HepG2 (cell line): ENCODE data around the gene ZG16. TPM values are rescaled to one million over a fixed set of nuclear protein-coding genes. Genes with fewer than 3 reads are reported as not detected.

Experiments used
- CSRNP2 ChIP-seq: sonication (generic); formaldehyde crosslinking; conservative IDR thresholded peaks from 2 replicates; pipeline ENCODE4 v1.8.0; 2022; ENCODE audit warnings: low read depth, missing genetic modification reagents
- HIVEP1 ChIP-seq: sonication (generic); formaldehyde crosslinking; IDR thresholded peaks from 2 replicates; pipeline ENCODE4 v1.4.0; 2020; ENCODE audit warnings: mild to moderate bottlenecking, missing genetic modification reagents
- HNRNPL ChIP-seq: fragments of 200-400 bp; formaldehyde crosslinking; IDR thresholded peaks from 2 replicates; pipeline ENCODE4 v1.6.1; 2017; ENCODE audit warnings: mild to moderate bottlenecking, low read depth, low read length
- NFAT5 ChIP-seq: sonication (generic); formaldehyde crosslinking; IDR thresholded peaks from 2 replicates; pipeline ENCODE4 v1.4.0; 2020; ENCODE audit warnings: missing genetic modification reagents
- NR3C1 ChIP-seq: sonication (generic); formaldehyde crosslinking; IDR thresholded peaks from 2 replicates; pipeline ENCODE4 v1.4.0; 2020; ENCODE audit warnings: missing genetic modification reagents
- POGK ChIP-seq: sonication (generic); formaldehyde crosslinking; conservative IDR thresholded peaks from 2 replicates; pipeline ENCODE4 v1.8.0; 2022; ENCODE audit warnings: mild to moderate bottlenecking, moderate library complexity, missing genetic modification reagents
- RAD51 ChIP-seq: fragments of 450-650 bp; IDR thresholded peaks from 2 replicates; pipeline ENCODE4 v1.6.1; 2016; ENCODE audit warnings: borderline replicate concordance
- RBM22 ChIP-seq: fragments of 200-400 bp; formaldehyde crosslinking; optimal IDR thresholded peaks from 2 replicates; pipeline ENCODE3; 2017; ENCODE audit warnings: mild to moderate bottlenecking, low read length, moderate library complexity
- RFX3 ChIP-seq: IDR thresholded peaks from 2 replicates; pipeline ENCODE4 v1.6.1; 2016; ENCODE audit warnings: missing biosample characterization, missing genetic modification reagents
- RFXAP ChIP-seq: sonication (generic); formaldehyde crosslinking; IDR thresholded peaks from 2 replicates; pipeline ENCODE4 v1.4.0; 2020; ENCODE audit warnings: missing genetic modification reagents, borderline replicate concordance
- ZFY ChIP-seq: sonication (generic); formaldehyde crosslinking; IDR thresholded peaks from 2 replicates; pipeline ENCODE4 v1.4.0; 2020; ENCODE audit warnings: missing genetic modification reagents
- ZNF205 ChIP-seq: IDR thresholded peaks from 2 replicates; pipeline ENCODE4 v1.6.1; 2018; ENCODE audit warnings: missing biosample characterization, missing genetic modification reagents
- ZNF451 ChIP-seq: sonication (generic); formaldehyde crosslinking; IDR thresholded peaks from 2 replicates; pipeline ENCODE4 v1.5.0; 2020; ENCODE audit warnings: mild to moderate bottlenecking, missing genetic modification reagents
- ZNF761 ChIP-seq: sonication (generic); formaldehyde crosslinking; conservative IDR thresholded peaks from 2 replicates; pipeline ENCODE4 v1.4.0; 2020; ENCODE audit warnings: mild to moderate bottlenecking, missing genetic modification reagents
- polyA plus RNA-seq, 8 experiments: library from polyadenylated mRNA; depleted of rRNA in 3 of 8; stranded (reverse) in 7 of 8; unstranded in 1 of 8; fragments of >200 nt; fragmentation: Illumina TruSeq in 4 of 8; extraction: Trizol in 4 of 8; gene quantifications; 2 replicates each; pipeline versions ENCODE4 v1.2.1 to v1.2.3, GENCODE V29; 2011 to 2016; ENCODE audit warnings: low read depth in 4 of 8, missing spikeins in 1 of 8, mixed read lengths in 1 of 8; ENCODE audit not compliant: insufficient read depth in 1 of 8
- total RNA-seq, 5 experiments: library from RNA; depleted of rRNA; stranded (reverse); fragments of >200 nt; fragmentation: Illumina TruSeq; extraction: Trizol; gene quantifications; 2 replicates each; pipeline ENCODE4 v1.2.3, GENCODE V29; 2016; ENCODE audit warnings: low read depth in 1 of 5
- TF ChIP-seq, protein P1 (sequence below): sonication (generic); formaldehyde crosslinking; IDR thresholded peaks from 2 replicates; pipeline ENCODE4 v1.4.0; 2020; ENCODE audit warnings: missing genetic modification reagents, borderline replicate concordance

Gene ZG16
- total and polyA plus RNA-seq, 2 of the 13 experiments (the other 11 are each of a cell fraction or from before 2014, with no cell fraction given) = 0.04 to 0.07 TPM

GRCh38 chr16:29820730-29821642, 42.9 kb downstream of the ZG16 start (continued):
- TF ChIP-seq HIVEP1 (CRISPR knock-in tag) (0 out of 2 replicates have a peak, but pooled peaks have one; percentile 2), RFXAP (0 out of 2 replicates have a peak, but pooled peaks have one; percentile 13), NFAT5 (CRISPR knock-in tag) (no peak; the same call in 1 of the 2 replicates), NR3C1 (CRISPR knock-in tag) (no peak), POGK (CRISPR knock-in tag) (0 out of 2 replicates have a peak, but pooled peaks have one; percentile 19), ZNF761 (CRISPR knock-in tag) (0 out of 2 replicates have a peak, but pooled peaks have one; percentile 27), RBM22 (peak; percentile 61), ZNF451 (no peak), ZNF205 (CRISPR knock-in tag) (no peak), RAD51 (peak; percentile 65), HNRNPL (peak; percentile 68; the same call in 1 of the 2 replicates), RFX3 (CRISPR knock-in tag) (no peak), ZFY (CRISPR knock-in tag) (peak; percentile 14; the same call in 1 of the 2 replicates), CSRNP2 (no peak)
- TF ChIP-seq, protein P1, sequence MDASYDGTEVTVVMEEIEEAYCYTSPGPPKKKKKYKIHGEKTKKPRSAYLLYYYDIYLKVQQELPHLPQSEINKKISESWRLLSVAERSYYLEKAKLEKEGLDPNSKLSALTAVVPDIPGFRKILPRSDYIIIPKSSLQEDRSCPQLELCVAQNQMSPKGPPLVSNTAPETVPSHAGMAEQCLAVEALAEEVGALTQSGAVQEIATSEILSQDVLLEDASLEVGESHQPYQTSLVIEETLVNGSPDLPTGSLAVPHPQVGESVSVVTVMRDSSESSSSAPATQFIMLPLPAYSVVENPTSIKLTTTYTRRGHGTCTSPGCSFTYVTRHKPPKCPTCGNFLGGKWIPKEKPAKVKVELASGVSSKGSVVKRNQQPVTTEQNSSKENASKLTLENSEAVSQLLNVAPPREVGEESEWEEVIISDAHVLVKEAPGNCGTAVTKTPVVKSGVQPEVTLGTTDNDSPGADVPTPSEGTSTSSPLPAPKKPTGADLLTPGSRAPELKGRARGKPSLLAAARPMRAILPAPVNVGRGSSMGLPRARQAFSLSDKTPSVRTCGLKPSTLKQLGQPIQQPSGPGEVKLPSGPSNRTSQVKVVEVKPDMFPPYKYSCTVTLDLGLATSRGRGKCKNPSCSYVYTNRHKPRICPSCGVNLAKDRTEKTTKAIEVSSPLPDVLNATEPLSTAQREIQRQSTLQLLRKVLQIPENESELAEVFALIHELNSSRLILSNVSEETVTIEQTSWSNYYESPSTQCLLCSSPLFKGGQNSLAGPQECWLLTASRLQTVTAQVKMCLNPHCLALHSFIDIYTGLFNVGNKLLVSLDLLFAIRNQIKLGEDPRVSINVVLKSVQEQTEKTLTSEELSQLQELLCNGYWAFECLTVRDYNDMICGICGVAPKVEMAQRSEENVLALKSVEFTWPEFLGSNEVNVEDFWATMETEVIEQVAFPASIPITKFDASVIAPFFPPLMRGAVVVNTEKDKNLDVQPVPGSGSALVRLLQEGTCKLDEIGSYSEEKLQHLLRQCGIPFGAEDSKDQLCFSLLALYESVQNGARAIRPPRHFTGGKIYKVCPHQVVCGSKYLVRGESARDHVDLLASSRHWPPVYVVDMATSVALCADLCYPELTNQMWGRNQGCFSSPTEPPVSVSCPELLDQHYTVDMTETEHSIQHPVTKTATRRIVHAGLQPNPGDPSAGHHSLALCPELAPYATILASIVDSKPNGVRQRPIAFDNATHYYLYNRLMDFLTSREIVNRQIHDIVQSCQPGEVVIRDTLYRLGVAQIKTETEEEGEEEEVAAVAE (CRISPR knock-in tag) = 0 out of 2 replicates have a peak, but pooled peaks have one; percentile 4
